Dedifferentiated amniotic fluid mesenchymal stem cell (primary cell): ENCODE results near the gene PBX1.
A peak's percentile ranks its signal among the peaks of the same experiment; 100 is the strongest.
"Not testable (repeated sequence)": the region's sequence is repeated elsewhere in the genome, so short reads cannot be mapped to it uniquely, and the experiment has no call there.

Experiments used
- DNase-seq: peaks from one replicate; pipeline ENCODE4 v3.0.0-alpha.2; 2016; ENCODE audit errors: extremely low spot score

Gene PBX1

DNA sequence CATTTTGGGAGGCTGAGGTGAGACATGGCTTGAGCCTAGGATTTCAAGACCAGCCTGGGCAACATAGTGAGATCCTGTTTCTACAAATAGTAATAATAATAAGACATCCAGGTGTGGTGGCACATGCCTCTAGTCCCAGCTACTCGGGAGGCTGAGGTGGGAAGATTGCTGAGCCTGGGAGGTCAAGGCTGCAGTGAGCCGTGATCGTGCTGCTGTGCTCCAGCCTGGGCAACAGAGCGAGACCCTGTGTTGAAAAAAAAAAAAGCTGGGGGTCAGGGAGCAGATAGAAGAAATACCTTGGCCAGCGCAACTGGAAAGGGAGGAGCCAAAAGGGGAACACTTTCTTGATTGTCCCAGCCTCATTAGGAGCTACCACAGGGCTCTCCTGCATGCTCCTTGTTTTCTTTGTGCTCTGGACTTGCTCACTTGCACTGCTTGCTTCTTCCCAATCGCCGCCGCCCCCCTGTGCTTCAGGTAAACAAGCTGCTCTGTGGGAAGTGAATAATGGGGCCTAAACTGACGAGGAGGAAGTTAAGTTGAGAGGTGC lies 31.1 kb downstream of the PBX1 start:
- no peak for DNase-seq

DNA sequence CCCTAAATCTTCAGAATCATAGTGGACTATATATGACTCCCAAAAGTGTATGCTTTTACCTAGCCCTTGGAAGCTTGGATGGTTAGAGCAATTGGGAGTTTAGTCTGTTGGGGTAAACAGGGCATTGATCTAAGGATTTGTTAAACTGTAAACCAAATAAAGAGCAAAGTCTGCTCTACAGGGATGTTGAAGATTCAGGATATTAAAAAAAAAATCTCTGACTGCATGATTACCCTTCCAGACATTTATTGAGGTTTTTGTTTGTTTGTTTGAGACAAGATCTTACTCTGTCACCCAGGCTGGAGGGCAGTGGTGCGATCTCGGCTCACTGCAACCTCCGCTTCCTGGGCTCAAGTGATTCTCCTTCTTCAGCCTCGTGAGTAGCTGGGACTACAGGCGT lies 31.6 kb downstream of the PBX1 start:
- no peak for DNase-seq

DNA sequence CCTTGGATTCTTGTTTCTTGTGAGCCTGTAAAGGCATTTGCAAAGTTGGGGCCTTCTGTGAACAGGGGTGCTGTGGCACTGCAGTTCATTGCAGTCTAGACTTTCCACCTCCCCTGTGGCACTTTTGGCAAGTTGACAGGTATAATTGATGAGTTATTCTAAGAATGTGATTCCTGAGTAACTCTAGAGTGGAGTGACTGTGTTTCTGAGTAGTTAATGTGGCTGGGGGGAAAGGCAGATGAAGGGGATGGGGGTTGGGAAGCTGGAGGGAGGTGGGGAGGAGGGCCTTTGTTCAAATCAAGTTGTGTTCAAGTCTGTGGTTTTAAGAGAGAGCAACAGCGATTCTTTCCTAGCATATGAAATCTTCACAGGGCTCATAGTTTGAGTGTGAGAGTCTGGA lies 32.9 kb downstream of the PBX1 start:
- peak; percentile 50 for DNase-seq

DNA sequence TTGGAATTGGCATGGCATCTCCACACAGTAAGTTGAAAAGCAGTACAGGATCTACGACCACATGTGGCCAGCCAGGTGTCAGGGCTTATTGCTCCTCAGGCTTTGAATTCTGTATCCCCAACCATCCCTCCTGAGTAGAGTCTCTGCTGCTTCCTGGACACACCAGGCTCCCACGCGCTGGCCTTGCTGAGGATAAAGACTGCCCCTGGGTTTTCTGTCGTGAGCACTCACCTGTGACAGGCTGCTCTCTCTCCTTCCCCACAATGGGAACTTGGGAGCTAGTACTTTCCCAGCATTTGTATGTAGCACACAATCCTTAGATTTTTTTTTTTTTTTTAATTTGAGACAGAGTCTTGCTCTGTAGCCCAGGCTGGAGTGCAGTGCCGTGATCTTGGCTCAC lies 33.6 kb downstream of the PBX1 start:
- DNase-seq = no peak

DNA sequence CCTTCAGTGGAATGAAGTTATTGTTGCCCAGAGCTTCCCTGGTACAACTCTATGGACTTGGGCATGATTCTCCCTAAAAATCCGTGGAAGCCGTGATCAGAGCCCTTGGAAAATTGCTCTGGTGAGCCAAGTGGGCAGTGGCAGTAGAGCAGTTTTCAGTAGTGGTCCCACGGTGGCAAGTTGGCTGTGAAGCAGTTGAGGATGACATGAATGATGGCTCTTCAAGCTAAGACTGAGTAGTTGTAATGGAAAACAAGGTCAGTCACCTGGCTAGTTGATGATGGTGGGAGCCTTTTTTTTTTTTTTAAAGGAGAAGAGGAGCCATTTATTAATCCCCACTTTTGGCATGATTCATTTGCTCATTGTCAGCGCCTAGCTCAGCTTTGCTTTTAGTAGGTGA lies 36.2 kb downstream of the PBX1 start:
- DNase-seq = no peak

DNA sequence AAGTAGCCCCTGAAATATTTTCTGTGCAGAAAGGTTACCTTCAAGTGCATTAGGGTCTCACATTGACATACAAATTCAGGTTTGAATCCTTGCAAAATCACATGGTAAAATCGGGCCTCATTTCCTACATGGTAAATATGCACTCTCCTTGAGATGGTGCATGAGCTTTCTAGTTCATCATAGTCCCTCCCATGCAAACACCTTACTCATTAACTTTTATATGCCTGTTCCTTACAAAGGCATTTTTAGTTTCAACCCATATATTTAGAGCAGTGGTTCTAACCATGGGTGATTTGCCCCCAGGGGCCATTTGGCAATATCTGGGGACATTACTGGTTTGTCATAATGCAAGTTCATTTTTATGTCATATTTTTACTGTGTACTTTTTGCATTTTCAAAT lies 37.2 kb downstream of the PBX1 start:
- no peak for DNase-seq

DNA sequence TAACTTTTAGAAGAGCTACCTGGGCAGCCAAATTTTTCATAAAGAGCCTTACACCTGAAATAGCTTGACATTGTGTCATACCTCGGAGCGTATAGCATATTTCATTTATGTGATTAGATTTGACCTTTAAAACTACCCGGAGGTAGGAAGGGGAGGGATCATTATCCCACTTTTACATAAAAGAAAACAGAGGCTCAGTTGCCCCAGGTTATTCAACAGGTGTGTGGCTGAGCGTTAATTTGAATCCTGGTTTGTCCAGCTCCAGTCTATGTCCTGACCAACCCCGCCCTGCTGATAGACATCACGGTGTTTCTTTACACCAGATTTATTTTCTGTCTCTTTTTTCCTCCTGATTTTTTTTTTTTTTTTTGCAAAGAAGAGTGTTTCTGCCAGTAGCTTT lies 39.7 kb downstream of the PBX1 start:
- DNase-seq = no peak

DNA sequence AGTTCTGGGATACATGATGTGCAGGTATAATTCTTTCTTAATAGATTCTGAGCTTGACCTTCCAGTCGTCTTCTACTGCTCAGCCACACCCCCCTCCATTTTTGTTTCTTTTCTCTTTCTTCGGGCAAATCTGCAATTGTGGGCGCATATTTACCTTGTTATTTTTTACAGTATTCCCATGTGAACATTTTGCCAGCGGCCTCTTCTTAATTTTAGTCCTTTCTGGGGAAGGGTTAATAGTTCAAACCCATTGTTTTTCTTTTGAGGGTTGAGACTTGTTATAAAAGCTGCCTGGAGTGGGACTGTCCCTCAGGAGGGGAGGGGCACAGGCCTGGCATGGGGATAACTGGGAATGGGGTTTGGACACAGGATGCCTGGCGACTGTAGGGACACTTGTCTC lies 40.3 kb downstream of the PBX1 start:
- DNase-seq = no peak

DNA sequence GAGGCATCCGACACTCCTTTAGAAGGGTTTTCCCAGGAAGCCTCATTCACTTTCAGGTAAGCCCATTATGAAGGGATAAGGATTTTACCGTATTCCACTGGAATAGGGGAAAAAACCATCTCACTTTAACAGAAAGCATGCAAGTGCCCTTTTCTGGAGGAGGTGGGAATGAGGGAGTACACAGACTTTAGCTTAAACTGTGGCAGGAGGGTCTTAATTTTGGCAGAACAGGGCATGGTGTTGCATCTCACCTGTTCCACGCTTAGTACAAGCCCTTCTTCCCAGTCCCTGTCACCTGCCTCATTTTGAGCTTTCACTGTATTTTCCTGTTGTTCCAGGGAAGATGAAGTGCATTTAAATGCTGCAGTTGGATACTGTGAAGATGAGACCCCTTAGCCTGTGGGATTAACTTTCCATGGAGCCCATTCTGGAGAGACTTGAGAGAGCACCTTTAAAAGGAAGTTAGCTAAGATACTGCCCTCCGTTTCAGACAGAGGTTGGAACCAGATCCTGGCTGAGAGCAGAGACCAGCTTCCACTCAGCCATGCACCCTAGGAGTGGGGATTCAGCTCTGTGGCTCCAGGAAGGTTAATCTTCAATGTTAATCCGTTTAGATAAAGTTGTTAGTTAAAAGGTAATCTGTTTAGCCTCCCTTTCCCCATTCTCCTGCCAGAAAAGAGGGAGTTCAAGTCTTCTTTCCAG lies 42.6 kb downstream of the PBX1 start:
- no peak for DNase-seq

DNA sequence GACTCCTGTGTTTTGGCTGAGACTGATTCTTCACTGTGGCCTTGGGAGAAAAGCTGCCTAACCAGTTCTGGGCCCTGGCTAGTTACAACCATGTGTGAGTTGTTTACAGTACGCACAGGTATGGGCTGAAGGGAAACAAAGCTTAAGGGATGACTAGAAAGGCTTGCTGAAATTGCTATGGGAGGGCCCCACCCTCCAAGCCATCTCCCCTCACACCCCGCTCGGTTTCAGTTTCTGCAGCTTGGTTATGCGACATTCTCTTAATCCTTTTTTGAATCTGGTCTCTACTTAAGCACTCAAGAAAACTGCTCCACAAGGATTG lies 43.1 kb downstream of the PBX1 start:
- no peak for DNase-seq

DNA sequence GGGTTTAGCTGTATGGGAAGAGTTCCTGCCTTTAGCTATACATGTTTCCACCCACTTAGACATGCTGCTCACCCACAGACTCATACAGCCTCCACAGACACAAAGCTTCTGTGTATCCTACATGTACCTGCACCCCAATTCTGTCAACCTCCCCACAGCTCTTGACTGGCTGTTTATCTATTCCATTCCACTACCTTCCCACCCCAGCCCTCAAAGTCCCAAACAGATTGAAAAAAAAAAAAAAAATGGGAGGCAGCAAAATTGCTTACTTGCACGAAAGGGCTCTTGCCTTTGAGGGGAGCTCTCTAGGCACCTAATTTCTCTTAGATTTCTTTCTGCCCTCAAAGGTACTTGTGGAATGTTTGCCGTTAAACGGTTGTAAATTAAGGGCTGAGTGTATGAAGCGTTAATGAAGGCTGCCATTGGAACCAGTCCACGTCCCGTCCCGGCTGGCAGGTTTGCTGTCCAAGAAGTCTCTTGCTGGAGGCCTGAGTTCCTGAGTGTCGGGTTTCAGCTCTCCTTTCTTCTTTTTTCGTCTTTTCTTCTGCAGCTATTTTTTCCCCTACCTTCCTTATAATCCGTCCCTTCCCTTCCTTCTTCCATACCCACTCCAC lies 43.6 kb downstream of the PBX1 start:
- peak; percentile 47 for DNase-seq

DNA sequence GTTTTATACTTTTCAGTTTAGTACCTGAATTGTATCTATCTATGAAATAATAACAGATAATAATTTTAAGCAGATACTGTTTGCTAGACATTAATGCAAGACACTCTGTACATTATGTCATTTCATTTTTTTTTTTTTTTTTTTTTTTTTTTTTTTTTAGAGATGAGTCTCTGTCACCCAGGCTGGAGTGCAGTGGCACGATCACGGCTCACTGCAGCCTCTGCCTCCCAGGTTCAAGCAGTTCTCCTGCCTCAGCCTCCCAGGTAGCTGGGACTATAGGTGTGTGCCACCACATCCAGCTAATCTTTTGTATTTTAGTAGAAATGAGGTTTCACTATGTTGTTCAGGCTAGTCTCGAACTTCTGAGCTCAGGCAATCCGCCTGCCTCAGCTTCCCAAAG lies 44.8 kb downstream of the PBX1 start:
- DNase-seq = not testable (repeated sequence)

DNA sequence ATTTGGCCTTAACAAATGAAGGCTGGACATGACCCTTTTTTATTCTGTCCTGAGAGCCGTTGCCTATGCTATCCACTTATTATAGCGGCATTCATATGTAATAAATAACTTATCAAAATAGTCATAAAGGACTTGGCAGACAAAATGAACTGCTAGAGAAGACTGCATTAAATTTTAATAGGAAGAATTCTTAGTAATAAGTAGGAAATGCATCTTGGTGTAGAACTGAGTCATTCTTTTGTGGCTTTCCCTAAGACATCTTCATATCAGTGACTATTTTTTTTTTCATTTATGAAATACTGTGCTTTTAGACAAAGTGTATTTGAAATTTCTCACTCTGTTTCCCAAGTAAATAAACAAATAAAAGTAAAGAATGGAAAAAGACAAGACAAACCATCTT lies 45.6 kb downstream of the PBX1 start:
- DNase-seq = no peak

DNA sequence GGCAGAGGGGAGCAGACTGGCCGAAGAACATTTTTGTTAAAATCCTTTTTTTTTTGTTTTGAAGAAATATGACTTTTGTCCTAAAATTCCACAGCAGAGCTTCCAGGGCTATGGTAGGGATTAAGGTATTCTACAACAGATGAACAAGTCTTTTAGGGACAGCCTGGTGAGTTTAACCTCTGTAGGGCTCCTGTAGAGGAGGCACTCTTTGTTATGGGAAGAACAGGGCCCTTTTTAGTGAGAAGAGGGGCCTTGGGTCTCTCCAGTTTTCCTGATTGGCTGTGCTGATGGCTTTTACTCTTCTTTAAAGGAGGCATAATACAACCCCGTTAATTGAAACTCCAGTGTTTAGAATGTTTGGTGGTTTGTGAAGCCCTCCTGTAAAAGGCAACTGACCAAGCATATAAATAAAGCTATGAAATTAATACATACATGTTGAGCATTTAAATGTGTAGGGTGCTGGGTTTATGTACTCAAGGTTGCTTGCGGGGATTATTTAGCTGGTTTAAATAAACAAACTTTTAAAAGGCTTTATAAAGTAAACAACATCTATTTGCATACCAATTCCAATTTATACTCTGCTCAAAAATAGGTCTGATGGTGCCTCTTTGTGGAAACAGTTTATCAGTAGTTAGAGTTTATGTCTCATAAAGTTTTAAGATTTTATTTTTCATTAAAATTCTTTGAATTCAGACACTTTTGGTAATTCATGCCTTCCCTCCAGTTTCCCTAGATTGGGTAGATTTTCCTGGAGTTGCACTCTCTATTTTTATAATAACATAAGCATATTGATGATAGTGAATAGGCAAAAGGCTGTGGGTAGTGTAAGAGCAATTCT lies 46.5 kb downstream of the PBX1 start:
- DNase-seq = no peak

DNA sequence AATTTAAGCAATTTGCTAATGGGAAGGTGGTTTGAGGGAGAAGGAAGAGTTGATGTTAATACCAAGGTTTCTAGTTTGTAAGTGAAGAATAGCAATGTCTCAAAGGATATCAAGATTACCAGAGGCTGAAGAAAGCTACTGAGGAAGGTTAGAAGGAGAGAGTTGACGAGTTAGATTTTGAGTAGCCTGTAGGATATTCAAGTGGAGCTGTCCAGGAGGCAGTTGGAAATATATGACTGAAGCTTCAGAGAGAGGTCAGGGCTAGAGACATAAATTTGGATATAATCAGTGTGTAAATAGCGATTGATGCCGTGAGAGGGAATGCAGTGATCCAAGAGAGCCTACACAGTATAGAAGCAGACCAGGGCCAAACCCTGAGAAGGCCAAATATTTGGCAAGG lies 48.4 kb downstream of the PBX1 start:
- DNase-seq = no peak

DNA sequence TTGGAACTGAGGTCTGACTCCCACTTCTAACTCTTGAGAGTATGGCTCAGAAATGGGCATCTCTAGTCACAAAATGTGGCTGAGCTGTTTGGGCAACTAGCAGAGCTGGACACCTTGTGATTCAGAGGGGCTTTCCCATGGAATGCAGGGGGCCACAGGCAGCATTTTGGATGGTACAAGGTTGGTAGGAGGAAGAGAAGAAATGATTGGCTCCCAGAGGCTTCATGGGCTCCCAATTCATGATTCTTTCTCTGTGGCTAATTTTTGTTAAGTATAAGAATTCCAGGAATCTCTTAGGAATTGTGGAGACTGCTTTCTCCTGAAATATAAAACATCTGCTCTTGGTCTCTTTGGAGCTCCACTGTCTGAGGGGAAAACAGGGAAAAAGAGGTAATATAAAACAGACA lies 49.7 kb downstream of the PBX1 start:
- DNase-seq = peak; percentile 37

DNA sequence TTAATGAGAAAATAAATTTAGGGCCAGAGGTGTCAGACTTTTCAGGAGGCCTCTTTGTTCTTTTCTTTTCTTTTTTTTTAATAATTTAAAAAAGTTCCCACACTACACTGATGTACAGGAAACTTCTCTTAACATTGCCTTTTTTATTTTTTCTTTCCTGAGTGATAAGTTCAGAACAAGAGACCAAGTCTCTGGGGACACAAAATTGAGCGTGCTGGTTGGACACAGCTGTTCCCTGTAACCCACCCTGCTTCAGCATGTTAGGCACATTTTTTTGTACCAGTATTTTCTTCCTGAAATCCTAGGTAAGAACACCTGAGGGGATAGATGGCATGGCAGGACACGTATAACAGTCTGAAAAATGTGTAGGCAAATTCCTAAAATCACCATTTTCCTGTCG lies 50.1 kb downstream of the PBX1 start:
- DNase-seq = no peak

DNA sequence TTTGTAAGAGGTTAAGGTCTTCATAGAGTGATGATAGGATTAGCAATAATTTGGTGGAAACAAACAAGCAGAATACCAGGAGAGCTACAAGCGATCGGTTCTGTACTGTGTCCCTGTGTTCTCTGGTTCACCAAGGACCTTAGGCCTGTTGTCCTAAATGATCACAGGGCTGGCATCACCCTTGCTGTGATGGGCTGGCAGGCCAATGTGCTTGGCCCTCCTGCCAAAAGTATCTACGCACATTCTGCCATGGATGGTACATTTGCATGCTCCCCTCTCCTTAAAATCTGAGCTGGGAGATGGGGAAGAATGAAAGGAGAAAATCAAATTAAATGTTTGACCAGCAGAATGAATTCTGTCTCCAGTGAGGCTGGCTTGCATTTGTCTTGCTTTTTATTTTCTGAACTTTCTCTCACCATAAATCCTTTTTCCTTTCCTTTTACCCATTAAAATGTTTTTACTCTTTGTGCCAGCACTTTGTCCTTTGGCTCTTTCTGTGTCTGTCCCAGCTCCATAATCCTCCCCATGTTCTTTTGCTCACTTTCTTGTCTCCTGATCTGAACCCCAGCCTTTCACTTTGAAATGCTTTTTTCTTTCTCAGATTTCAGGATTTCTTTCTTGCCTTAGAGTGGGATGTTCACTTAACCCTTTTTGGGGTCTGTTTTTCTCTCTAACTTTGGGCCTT lies 51.7 kb downstream of the PBX1 start:
- DNase-seq = no peak

DNA sequence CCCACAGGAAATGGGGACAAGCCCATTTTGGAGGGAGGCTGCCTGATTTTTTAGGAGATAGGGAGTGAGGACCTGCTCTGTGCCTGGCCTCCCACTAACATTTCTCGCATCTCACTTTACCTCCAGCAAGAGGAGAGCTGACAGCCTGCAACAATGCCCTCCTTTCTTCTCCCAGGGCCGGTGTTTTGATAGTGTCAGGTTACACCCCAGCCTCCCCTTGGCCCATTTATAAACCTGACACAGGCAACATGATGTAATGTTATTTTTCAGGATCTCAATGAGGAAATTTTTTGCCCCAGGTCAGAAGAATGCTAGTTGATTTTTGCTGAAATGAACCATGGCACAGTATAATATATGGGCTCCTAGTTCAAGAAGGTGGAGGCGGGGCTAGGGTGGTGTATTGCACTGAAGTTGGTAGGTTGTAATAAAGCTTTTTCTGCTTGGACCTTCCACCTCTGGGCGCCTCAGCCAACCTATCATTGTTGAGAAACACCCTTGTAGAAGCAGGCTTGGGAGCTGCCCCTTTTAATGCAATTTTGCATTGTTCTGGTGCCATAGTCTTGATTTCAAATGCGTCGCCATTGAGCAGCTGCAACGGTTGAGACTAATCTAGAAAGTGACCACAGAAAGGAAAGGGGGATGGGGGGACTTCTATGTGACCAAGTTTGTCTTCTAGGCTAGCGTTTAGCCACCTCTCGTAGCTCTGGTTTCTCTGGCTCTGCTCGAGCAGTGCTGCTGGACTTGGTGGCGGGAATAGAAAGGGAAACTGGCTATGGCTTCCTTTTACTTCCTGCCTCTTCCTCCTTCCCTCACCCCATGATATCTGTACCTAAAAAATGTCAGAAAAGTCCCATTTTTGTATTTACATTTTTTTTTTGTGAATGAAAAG lies 53.0 kb downstream of the PBX1 start:
- DNase-seq = peak; percentile 57

DNA sequence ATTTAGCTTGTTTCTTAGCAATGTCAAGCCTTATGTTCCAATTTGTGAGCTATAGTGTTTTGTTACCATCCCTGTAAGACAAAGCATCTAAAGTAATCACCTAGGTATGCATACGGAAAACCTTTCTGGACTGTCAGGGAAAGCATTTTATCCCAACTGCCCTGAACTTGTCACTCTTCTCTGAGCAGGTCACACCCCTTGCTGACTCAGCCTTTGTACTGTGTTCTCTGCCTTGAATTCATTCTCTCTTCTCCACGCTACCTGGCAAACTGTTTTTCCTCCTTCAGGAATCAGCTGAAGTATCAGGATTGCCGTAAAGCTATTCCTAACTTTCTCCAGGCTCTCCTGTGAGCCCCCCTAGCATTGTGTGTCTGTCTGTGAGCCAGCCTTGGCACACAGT lies 54.2 kb downstream of the PBX1 start:
- DNase-seq = no peak

DNA sequence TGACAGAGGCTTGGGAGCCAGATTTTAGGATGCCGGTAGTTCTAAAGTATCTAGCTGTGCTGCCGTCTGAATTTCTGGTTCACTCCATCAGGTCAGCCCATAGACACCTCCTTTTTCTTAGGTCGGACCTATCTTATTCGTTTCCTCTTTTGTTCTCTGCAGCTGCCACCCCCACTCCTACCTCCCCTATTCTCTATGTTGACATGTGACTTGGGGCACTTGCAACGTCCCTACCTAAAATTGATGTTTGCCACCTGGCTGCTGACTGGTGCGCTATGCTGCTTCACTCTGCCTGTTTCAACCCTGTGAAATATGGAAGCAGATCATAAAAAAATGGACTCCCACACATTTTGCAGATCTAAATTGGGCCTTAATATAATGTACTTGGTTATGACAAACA lies 55.3 kb downstream of the PBX1 start:
- DNase-seq = no peak
